ENCODE results near the gene BIRC5. TPM values are rescaled to one million over a fixed set of nuclear protein-coding genes. Genes with fewer than 3 reads are reported as not detected.

Gene BIRC5
- total RNA-seq, 1 donor from 2014 or later, result 11.0 TPM

GRCh38 chr17:78272181-78272913 lies 58.3 kb downstream of the BIRC5 start:
- Histone ChIP-seq H3K27me3 (ENCODE audit: control insufficient read depth in 3 of 3, insufficient read depth in 3 of 3, low read length in 3 of 3) (peaks cover 0 to 8% (median 3%) of the 10 kb centered on the region in 3 donors), H3K27ac (ENCODE audit: low read depth, low read length) (no peak overlapping the region), H3K9me3 (ENCODE audit: control insufficient read depth in 3 of 3, low read length in 3 of 3) (no peaks in the 10 kb centered on the region), H3K36me3 (ENCODE audit: control insufficient read depth in 3 of 3, insufficient read depth in 3 of 3, low read length in 3 of 3) (peaks cover 0 to 4% (median 0%) of the 10 kb centered on the region in 3 donors), H3K4me1 (ENCODE audit: control insufficient read depth in 3 of 3, insufficient read depth in 3 of 3, low read length in 3 of 3) (peaks cover 7 to 20% (median 10%) of the 10 kb centered on the region in 3 donors), H3K4me3 (ENCODE audit: low read length in 3 of 3) (peak overlapping the region in 1 of 3 donors; percentile 15), H3K9ac (ENCODE audit: low read depth in 1 of 3, low read length in 3 of 3) (peak overlapping the region in 2 of 3 donors; percentile 35 to 70)

GRCh38 chr17:78272914-78273258 lies 58.8 kb downstream of the BIRC5 start:
- peaks cover 7 to 22% (median 12%) of the 10 kb centered on the region in 3 donors for H3K4me1 ChIP-seq (ENCODE audit: control insufficient read depth in 3 of 3, insufficient read depth in 3 of 3, low read length in 3 of 3)
- H3K36me3 ChIP-seq (ENCODE audit: control insufficient read depth in 3 of 3, insufficient read depth in 3 of 3, low read length in 3 of 3), result peaks cover 0 to 4% (median 0%) of the 10 kb centered on the region in 3 donors
- H3K27me3 ChIP-seq (ENCODE audit: control insufficient read depth in 3 of 3, insufficient read depth in 3 of 3, low read length in 3 of 3), result peaks cover 0 to 8% (median 3%) of the 10 kb centered on the region in 3 donors
- H3K27ac ChIP-seq (ENCODE audit: low read depth, low read length), result no peak overlapping the region
- no peaks in the 10 kb centered on the region for H3K9me3 ChIP-seq (ENCODE audit: control insufficient read depth in 3 of 3, low read length in 3 of 3)
- H3K4me3 ChIP-seq (ENCODE audit: low read length in 3 of 3), result peak overlapping the region in 1 of 3 donors; percentile 15
- peak overlapping the region in 2 of 3 donors; percentile 35 to 70 for H3K9ac ChIP-seq (ENCODE audit: low read depth in 1 of 3, low read length in 3 of 3)

- H3K27ac ChIP-seq (ENCODE audit: low read depth, low read length), result no peak overlapping the region
- H3K4me3 ChIP-seq (ENCODE audit: low read length in 3 of 3), result no peak overlapping the region
- H3K9me3 ChIP-seq (ENCODE audit: control insufficient read depth in 3 of 3, low read length in 3 of 3), result no peaks in the 10 kb centered on the region
- peaks cover 0 to 4% (median 0%) of the 10 kb centered on the region in 3 donors for H3K36me3 ChIP-seq (ENCODE audit: control insufficient read depth in 3 of 3, insufficient read depth in 3 of 3, low read length in 3 of 3)
- peaks cover 0 to 8% (median 3%) of the 10 kb centered on the region in 3 donors for H3K27me3 ChIP-seq (ENCODE audit: control insufficient read depth in 3 of 3, insufficient read depth in 3 of 3, low read length in 3 of 3)
- H3K4me1 ChIP-seq (ENCODE audit: control insufficient read depth in 3 of 3, insufficient read depth in 3 of 3, low read length in 3 of 3), result peaks cover 13 to 31% (median 17%) of the 10 kb centered on the region in 3 donors
- H3K9ac ChIP-seq (ENCODE audit: low read depth in 1 of 3, low read length in 3 of 3), result no peak overlapping the region
Measured at GRCh38 chr17:78273813-78274212, 59.8 kb downstream of the BIRC5 start.

Small RNAs within 50 kb of the gene (small RNA-seq; reads per million reads assigned to genes)
- gene AC087645.1, result not detected

Other genes starting within 250 kb of the BIRC5 start
- 15.7 TPM for gene TMC6, start 85.5 kb upstream of the BIRC5 start, total RNA-seq
- 7.8 TPM for gene TMC8, start 83.5 kb upstream of the BIRC5 start, total RNA-seq
- gene C17orf99, start 67.9 kb upstream of the BIRC5 start, total RNA-seq, result 0.52 TPM
- gene SYNGR2, start 45.7 kb upstream of the BIRC5 start, total RNA-seq, result 34.4 TPM
- 12.0 TPM for gene TK1, start 27.2 kb upstream of the BIRC5 start, total RNA-seq
- 23.0 TPM for gene AFMID, start 26.9 kb upstream of the BIRC5 start, total RNA-seq
- gene TMEM235, start 17.4 kb downstream of the BIRC5 start, total RNA-seq, result not detected
- 15.7 TPM for gene SOCS3, start 145.8 kb downstream of the BIRC5 start, total RNA-seq
- gene PGS1, start 164.4 kb downstream of the BIRC5 start, total RNA-seq, result 15.1 TPM